ENCODE results near the gene HS3ST2. TPM values are rescaled to one million over a fixed set of nuclear protein-coding genes. Genes with fewer than 3 reads are reported as not detected.

Gene HS3ST2
- polyA plus RNA-seq, 1 of the 3 experiments (the other 2 are of a cell fraction) = not detected

DNA sequence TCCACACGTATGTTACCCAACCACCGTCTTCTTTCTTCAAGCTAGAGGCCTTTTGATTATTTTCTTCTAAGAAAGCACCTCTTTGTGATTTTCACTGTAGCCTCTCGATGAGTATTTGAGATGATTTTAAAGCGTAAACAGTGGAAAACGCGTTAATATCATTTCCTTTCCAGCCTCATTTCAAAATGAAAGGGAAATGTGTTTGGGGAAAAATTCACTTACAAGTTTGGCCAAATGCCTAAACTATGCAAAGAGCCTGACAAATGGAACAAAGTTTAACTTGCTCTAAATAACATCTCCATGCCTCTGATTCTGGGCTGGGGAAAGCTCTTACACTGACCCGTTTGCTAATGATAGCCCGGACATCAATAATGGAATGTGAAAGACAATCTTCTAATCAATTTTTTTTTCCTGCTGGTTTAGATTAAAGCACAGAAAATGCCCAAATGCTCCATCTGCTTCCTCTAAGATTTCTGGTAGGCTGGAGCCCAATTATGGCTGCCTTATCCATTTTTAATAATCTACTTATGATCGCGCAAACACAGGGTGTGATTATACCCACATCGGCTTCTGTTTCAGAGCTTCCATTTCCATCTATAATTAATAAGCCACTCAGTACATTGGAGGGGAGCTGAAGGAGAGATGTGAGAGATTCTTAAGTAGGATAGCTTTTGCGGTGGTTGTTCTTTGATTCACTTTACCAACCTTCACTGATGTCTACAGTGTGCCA lies 43.5 kb downstream of the HS3ST2 start (continued):
- TF ChIP-seq, protein P1, sequence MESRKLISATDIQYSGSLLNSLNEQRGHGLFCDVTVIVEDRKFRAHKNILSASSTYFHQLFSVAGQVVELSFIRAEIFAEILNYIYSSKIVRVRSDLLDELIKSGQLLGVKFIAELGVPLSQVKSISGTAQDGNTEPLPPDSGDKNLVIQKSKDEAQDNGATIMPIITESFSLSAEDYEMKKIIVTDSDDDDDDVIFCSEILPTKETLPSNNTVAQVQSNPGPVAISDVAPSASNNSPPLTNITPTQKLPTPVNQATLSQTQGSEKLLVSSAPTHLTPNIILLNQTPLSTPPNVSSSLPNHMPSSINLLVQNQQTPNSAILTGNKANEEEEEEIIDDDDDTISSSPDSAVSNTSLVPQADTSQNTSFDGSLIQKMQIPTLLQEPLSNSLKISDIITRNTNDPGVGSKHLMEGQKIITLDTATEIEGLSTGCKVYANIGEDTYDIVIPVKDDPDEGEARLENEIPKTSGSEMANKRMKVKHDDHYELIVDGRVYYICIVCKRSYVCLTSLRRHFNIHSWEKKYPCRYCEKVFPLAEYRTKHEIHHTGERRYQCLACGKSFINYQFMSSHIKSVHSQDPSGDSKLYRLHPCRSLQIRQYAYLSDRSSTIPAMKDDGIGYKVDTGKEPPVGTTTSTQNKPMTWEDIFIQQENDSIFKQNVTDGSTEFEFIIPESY (IDR thresholded peaks at IDR 0.05; ENCODE audit: borderline replicate concordance, low read depth) = no peak
- TF ChIP-seq EZH2phosphoT487 (IDR thresholded peaks at IDR 0.05; ENCODE audit: borderline replicate concordance, low read depth) (no peak), TCF12 (IDR thresholded peaks at IDR 0.05) (no peak), FOSL2 (IDR thresholded peaks at IDR 0.05; ENCODE audit: borderline replicate concordance, low read depth) (no peak), ELF1 (IDR thresholded peaks at IDR 0.05) (no peak), FOXM1 (IDR thresholded peaks at IDR 0.05; ENCODE audit: low read depth) (no peak), SMC3 (IDR thresholded peaks at IDR 0.05; ENCODE audit: low read depth, low read length) (no peak), NRF1 (IDR thresholded peaks at IDR 0.05; ENCODE audit: low read depth, low read length) (no peak)
- TF ChIP-seq, protein P2, sequence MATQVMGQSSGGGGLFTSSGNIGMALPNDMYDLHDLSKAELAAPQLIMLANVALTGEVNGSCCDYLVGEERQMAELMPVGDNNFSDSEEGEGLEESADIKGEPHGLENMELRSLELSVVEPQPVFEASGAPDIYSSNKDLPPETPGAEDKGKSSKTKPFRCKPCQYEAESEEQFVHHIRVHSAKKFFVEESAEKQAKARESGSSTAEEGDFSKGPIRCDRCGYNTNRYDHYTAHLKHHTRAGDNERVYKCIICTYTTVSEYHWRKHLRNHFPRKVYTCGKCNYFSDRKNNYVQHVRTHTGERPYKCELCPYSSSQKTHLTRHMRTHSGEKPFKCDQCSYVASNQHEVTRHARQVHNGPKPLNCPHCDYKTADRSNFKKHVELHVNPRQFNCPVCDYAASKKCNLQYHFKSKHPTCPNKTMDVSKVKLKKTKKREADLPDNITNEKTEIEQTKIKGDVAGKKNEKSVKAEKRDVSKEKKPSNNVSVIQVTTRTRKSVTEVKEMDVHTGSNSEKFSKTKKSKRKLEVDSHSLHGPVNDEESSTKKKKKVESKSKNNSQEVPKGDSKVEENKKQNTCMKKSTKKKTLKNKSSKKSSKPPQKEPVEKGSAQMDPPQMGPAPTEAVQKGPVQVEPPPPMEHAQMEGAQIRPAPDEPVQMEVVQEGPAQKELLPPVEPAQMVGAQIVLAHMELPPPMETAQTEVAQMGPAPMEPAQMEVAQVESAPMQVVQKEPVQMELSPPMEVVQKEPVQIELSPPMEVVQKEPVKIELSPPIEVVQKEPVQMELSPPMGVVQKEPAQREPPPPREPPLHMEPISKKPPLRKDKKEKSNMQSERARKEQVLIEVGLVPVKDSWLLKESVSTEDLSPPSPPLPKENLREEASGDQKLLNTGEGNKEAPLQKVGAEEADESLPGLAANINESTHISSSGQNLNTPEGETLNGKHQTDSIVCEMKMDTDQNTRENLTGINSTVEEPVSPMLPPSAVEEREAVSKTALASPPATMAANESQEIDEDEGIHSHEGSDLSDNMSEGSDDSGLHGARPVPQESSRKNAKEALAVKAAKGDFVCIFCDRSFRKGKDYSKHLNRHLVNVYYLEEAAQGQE (IDR thresholded peaks at IDR 0.05; ENCODE audit: low read depth, low read length) = no peak

DNA sequence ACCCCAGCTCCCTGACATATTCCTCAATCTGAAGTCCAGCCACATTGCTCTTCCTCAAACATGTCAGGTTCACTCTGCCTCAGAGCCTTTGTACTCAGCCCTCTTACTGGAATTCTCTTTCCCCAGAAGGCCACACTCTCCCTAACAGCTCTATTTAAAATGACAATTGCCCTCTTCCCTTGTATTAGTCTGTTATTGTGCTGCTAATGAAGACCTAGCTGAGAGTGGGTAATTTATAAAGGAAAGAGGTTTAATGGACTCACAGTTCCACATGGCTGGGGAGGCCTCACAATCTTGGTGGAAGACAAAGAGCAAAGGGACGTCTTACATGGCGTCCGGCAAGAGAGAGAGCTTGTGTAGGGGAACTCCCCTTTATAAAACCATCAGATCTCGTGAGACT lies 46.0 kb downstream of the HS3ST2 start:
- CTCF ChIA-PET = interaction anchor here (1.1 to 1.4 kb wide), 2 partner anchors 16 to 44 kb away, joined by 3 read pairs; no protein-coding TSS in a partner anchor
- Histone ChIP-seq H2AFZ (ENCODE audit: low read depth) (no peak overlapping the region), H3K4me2 (no peak overlapping the region), H3K4me3 (ENCODE audit: low read depth in 2 of 2, low read length in 1 of 2) (no peak overlapping the region), H3K9ac (no peak overlapping the region), H4K20me1 (ENCODE audit: insufficient read depth) (no peaks in the 10 kb centered on the region), H3F3A (replicated peaks; ENCODE audit: insufficient read depth) (no peaks in the 10 kb centered on the region), H3K27ac (ENCODE audit: low read depth in 2 of 2, low read length in 1 of 2) (no peak overlapping the region), H3K36me3 (replicated peaks in 1 of 2; ENCODE audit: control insufficient read depth in 1 of 2, insufficient read depth in 2 of 2, low read length in 1 of 2) (no peaks in the 10 kb centered on the region), H3K79me2 (ENCODE audit: insufficient read depth) (no peaks in the 10 kb centered on the region), H3K9me2 (no peaks in the 10 kb centered on the region), H3K9me3 (no peaks in the 10 kb centered on the region), H3K4me1 (ENCODE audit: control insufficient read depth in 1 of 2, insufficient read depth in 2 of 2, low read depth in 1 of 2, low read length in 1 of 2) (no peaks in the 10 kb centered on the region; a peak in 1 of 4 replicates), H3K27me3 (ENCODE audit: insufficient read depth) (no peaks in the 10 kb centered on the region)
- DNase-seq = no peak
- WGBS (ENCODE audit: low lambda C conversion rate) = 42% methylated on average over 4 of the region's 4 CpGs
- POLR2A ChIA-PET = no interaction called here
- TF ChIP-seq, protein P3, sequence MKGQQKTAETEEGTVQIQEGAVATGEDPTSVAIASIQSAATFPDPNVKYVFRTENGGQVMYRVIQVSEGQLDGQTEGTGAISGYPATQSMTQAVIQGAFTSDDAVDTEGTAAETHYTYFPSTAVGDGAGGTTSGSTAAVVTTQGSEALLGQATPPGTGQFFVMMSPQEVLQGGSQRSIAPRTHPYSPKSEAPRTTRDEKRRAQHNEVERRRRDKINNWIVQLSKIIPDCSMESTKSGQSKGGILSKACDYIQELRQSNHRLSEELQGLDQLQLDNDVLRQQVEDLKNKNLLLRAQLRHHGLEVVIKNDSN (IDR thresholded peaks at IDR 0.05; ENCODE audit: borderline replicate concordance, low read depth) = no peak
- no peak for TF ChIP-seq GATA2 (CRISPR knock-in tag; IDR thresholded peaks at IDR 0.05)
- TF ChIP-seq RFX5 (IDR thresholded peaks at IDR 0.05; ENCODE audit: low read length) = no peak
- no peak for TF ChIP-seq NRF1 (IDR thresholded peaks at IDR 0.05; ENCODE audit: low read depth, low read length)
- TF ChIP-seq MEF2A (IDR thresholded peaks at IDR 0.05; ENCODE audit: borderline replicate concordance, low read depth) = no peak
- no peak for TF ChIP-seq CHD2 (IDR thresholded peaks at IDR 0.05; ENCODE audit: low read length, partially characterized antibody)
- no peak for TF ChIP-seq RXRA (IDR thresholded peaks at IDR 0.05; ENCODE audit: borderline replicate concordance, low read depth)
- no peak for TF ChIP-seq NFIC (IDR thresholded peaks at IDR 0.05; ENCODE audit: borderline replicate concordance)
- TF ChIP-seq FOSL2 (IDR thresholded peaks at IDR 0.05; ENCODE audit: borderline replicate concordance, low read depth) = no peak
- TF ChIP-seq JUND (IDR thresholded peaks at IDR 0.05) = no peak
- TF ChIP-seq GABPA (IDR thresholded peaks at IDR 0.05; ENCODE audit: low read depth) = no peak
- no peak for TF ChIP-seq SMC3 (IDR thresholded peaks at IDR 0.05; ENCODE audit: low read depth, low read length)
- TF ChIP-seq TAF1 (IDR thresholded peaks at IDR 0.05; ENCODE audit: borderline replicate concordance, low read depth, low read length) = no peak
- TF ChIP-seq, protein P2 (IDR thresholded peaks at IDR 0.05; ENCODE audit: low read depth, low read length) = no peak
- TF ChIP-seq, protein P4, sequence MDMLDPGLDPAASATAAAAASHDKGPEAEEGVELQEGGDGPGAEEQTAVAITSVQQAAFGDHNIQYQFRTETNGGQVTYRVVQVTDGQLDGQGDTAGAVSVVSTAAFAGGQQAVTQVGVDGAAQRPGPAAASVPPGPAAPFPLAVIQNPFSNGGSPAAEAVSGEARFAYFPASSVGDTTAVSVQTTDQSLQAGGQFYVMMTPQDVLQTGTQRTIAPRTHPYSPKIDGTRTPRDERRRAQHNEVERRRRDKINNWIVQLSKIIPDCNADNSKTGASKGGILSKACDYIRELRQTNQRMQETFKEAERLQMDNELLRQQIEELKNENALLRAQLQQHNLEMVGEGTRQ (IDR thresholded peaks at IDR 0.05; ENCODE audit: borderline replicate concordance, low read depth, low read length) = no peak
